Activated T-cell treated with anti-CD3 and anti-CD28 coated beads, Interleukin-2, amount 50 U/mL, for 24 hours (primary cell): ENCODE results near the gene CYB561.

Experiments
- DNase-seq: peaks from one replicate; pipeline ENCODE4 v3.0.0-alpha.2; 2020
- H3K27ac Mint-ChIP-seq: 2 replicates; pipeline ENCODE4 v1.8.0; 2020; ENCODE audit warnings: mild to moderate bottlenecking, mixed read lengths
- H3K27me3 Mint-ChIP-seq: 2 replicates; pipeline ENCODE4 v1.8.0; 2020; ENCODE audit warnings: mixed read lengths
- H3K36me3 Mint-ChIP-seq: 2 replicates; pipeline ENCODE4 v1.8.0; 2020; ENCODE audit warnings: low read depth, mixed read lengths
- H3K4me1 Mint-ChIP-seq: 2 replicates; pipeline ENCODE4 v1.8.0; 2020; ENCODE audit warnings: low read depth, mixed read lengths
- H3K4me3 Mint-ChIP-seq: 2 replicates; pipeline ENCODE4 v1.8.0; 2020; ENCODE audit warnings: mild to moderate bottlenecking, moderate library complexity, mixed read lengths
- H3K9me3 Mint-ChIP-seq: 2 replicates; pipeline ENCODE4 v1.8.0; 2020; ENCODE audit warnings: mixed read lengths

Gene CYB561

GRCh38 chr17:63483655-63484575, 37.8 kb upstream of the CYB561 start:
- Mint-ChIP-seq H3K27me3 (peaks cover 6% of the 10 kb centered on the region), H3K4me3 (no peak overlapping the region), H3K36me3 (no peaks in the 10 kb centered on the region), H3K4me1 (peaks cover 4% of the 10 kb centered on the region), H3K27ac (no peak overlapping the region), H3K9me3 (no peaks in the 10 kb centered on the region)
- DNase-seq = no peak

- Mint-ChIP-seq H3K9me3 (no peaks in the 10 kb centered on the region), H3K4me3 (no peak overlapping the region), H3K27me3 (peaks cover 13% of the 10 kb centered on the region), H3K4me1 (peaks cover 8% of the 10 kb centered on the region), H3K27ac (no peak overlapping the region), H3K36me3 (no peaks in the 10 kb centered on the region)
- no peak for DNase-seq
These were observed 36.9 kb upstream of the CYB561 start for GRCh38 chr17:63483038-63483437.

DNA sequence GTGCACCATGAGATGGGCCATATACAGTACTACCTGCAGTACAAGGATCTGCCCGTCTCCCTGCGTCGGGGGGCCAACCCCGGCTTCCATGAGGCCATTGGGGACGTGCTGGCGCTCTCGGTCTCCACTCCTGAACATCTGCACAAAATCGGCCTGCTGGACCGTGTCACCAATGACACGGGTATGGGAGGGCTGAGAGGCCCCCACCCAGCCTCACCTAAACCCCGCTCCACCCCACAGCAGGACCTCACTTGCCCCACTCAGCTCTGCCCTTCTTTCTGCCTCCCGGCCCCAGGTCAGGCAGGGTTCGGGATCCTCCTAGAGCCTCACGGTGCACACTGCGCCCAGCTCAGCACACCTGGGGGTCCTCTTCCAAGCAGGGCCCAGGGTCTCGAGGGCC, 36.4 kb upstream of the CYB561 start:
- no peaks in the 10 kb centered on the region for H3K9me3 Mint-ChIP-seq
- no peak overlapping the region for H3K27ac Mint-ChIP-seq
- H3K27me3 Mint-ChIP-seq = peaks cover 18% of the 10 kb centered on the region
- H3K4me1 Mint-ChIP-seq = peaks cover 13% of the 10 kb centered on the region
- no peak for DNase-seq
- H3K36me3 Mint-ChIP-seq = no peaks in the 10 kb centered on the region
- no peak overlapping the region for H3K4me3 Mint-ChIP-seq

DNA sequence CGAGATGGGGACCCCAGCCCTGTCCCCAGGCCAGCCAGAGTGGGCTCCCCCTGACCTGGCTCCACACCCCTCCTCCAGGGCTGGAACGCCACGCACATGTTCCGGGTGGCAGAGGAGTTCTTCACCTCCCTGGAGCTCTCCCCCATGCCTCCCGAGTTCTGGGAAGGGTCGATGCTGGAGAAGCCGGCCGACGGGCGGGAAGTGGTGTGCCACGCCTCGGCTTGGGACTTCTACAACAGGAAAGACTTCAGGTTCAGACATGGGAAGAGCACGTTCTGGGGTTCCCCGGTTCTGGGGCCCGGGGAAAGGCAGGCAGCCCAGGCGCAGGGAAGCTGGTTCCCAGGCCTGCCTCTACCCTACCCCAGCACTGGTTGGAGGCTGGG, 35.4 kb upstream of the CYB561 start:
- Mint-ChIP-seq H3K36me3 (no peaks in the 10 kb centered on the region), H3K4me3 (no peak overlapping the region), H3K27ac (no peak overlapping the region), H3K9me3 (no peaks in the 10 kb centered on the region), H3K4me1 (peaks cover 14% of the 10 kb centered on the region), H3K27me3 (peaks cover 22% of the 10 kb centered on the region)
- DNase-seq = no peak

DNA sequence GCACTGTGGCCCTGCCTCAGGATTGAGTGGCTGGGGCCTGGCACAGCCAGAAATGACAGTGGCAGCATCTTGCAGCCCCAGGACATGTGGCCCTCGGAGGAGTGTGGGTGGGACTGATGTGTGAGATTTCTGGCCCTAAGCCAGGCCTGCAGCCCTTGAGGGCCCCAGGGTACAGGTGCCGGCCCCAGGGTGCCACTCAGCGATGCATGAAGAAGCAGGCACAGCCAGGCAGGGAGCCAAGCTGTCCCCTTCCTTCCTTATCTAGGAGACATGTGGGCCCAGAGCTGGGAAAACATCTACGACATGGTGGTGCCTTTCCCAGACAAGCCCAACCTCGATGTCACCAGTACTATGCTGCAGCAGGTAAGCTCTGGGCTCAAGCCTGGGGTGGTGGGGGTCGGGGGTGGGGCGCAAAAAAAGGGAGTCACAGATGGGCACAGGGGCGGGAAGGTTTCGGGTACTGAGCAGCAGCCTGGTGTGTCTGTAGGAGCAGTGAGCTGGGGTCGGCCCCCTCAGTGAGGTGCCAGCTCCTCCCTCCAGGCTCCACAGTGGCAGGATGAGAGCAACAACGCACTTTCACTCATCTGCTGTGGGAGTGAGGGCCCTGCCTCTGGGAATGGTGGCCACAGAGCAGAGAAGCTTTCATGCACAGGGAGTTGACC, 34.9 kb upstream of the CYB561 start:
- Mint-ChIP-seq H3K4me3 (no peak overlapping the region), H3K9me3 (no peaks in the 10 kb centered on the region), H3K27ac (no peak overlapping the region), H3K36me3 (no peaks in the 10 kb centered on the region), H3K27me3 (peaks cover 26% of the 10 kb centered on the region), H3K4me1 (peaks cover 14% of the 10 kb centered on the region)
- no peak for DNase-seq

DNA sequence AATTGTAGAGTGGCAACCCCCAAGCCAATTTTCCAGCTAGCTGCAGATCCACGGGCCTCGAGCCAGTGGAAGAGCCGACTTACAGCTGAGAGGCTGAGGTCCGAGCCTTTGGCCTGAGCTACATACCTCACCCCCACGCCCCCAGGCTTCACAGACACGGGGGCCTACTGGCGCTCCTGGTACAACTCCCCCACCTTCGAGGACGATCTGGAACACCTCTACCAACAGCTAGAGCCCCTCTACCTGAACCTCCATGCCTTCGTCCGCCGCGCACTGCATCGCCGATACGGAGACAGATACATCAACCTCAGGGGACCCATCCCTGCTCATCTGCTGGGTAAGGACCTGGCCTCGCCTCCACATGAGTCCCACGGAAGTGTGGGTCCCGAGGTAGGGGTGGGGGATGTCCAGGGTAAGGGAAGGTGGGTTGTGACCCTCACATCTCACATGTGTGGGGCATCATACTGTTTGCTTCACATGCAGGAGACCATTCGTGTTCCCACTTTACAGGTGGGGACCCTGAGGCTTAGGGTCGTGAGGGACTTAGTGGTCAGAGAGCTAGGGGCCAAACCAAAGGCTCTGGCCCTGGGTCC, 34.2 kb upstream of the CYB561 start:
- peaks cover 32% of the 10 kb centered on the region for H3K27me3 Mint-ChIP-seq
- no peaks in the 10 kb centered on the region for H3K9me3 Mint-ChIP-seq
- no peak overlapping the region for H3K27ac Mint-ChIP-seq
- H3K4me3 Mint-ChIP-seq = no peak overlapping the region
- no peaks in the 10 kb centered on the region for H3K36me3 Mint-ChIP-seq
- no peak for DNase-seq
- H3K4me1 Mint-ChIP-seq = peaks cover 16% of the 10 kb centered on the region

- DNase-seq = no peak
- no peaks in the 10 kb centered on the region for H3K9me3 Mint-ChIP-seq
- H3K36me3 Mint-ChIP-seq = no peaks in the 10 kb centered on the region
- peaks cover 16% of the 10 kb centered on the region for H3K4me1 Mint-ChIP-seq
- no peak overlapping the region for H3K27ac Mint-ChIP-seq
- H3K4me3 Mint-ChIP-seq = no peak overlapping the region
- peaks cover 36% of the 10 kb centered on the region for H3K27me3 Mint-ChIP-seq
These were observed 33.5 kb upstream of the CYB561 start for GRCh38 chr17:63479495-63480184.

DNA sequence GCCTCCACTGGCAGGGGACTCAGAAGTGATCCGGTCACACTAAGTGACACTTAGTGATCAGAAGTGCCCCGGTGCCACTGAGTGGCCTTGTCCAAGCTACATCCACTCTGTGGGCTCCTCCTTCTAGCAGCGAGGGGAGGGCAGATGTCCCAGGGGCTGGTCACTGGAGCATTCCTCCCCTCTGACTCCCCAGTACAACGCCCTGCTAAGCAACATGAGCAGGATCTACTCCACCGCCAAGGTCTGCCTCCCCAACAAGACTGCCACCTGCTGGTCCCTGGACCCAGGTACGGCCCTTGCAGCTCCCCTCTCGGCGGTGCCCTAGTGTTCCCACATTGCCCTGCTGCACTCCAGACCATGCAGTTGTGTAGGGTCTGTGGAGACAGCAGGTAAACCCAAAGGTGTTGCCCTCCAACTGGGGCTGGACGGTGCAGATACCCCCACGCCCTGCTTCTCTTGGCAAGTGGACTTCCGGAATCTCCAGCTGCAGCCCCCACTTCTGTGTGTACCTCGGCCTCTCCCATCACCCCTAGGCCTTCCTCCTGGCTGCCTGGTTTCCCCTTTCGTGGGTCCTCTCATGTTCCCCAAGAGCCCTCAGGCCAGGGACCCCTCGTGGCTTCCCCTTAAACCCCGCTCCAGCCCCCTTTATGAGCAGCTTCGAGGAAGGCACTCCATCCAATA, 32.8 kb upstream of the CYB561 start:
- Mint-ChIP-seq H3K27me3 (peaks cover 36% of the 10 kb centered on the region), H3K9me3 (no peaks in the 10 kb centered on the region), H3K27ac (no peak overlapping the region), H3K36me3 (no peaks in the 10 kb centered on the region), H3K4me1 (peaks cover 16% of the 10 kb centered on the region), H3K4me3 (no peak overlapping the region)
- DNase-seq = peak; percentile 81

- DNase-seq = no peak
- H3K27me3 Mint-ChIP-seq = peaks cover 36% of the 10 kb centered on the region
- peaks cover 16% of the 10 kb centered on the region for H3K4me1 Mint-ChIP-seq
These were observed 31.7 kb upstream of the CYB561 start for GRCh38 chr17:63477480-63478440.

DNA sequence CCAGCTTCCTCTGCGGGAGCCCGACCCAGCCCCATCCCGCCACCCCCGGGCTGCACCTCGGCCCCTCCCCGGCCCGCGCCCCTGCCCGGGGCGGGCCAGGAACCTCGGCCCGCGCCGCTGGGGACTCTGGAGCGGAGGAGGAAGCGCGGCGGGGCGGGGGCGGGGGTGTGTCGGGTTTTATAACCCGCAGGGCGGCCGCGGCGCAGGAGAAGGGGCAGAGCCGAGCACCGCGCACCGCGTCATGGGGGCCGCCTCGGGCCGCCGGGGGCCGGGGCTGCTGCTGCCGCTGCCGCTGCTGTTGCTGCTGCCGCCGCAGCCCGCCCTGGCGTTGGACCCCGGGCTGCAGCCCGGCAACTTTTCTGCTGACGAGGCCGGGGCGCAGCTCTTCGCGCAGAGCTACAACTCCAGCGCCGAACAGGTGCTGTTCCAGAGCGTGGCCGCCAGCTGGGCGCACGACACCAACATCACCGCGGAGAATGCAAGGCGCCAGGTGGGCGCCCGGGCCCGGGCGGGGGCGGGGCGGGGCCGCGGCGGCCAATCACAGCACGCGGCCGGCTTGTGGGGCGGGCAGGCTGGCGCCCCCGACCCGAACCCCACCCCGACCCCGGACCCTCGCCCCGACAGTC, 30.9 kb upstream of the CYB561 start, which contains the start of gene ACE:
Gene ACE, plus strand, starts transcription at position 208 of the 626 bp plus-strand sequence. Its CDS starts 34 bp downstream, at position 242.
- Mint-ChIP-seq H3K4me1 (peaks cover 16% of the 10 kb centered on the region), H3K27me3 (peaks cover 36% of the 10 kb centered on the region), H3K9me3 (no peaks in the 10 kb centered on the region), H3K27ac (no peak within 1 kb of the TSS), H3K36me3 (no peaks in the 10 kb centered on the region), H3K4me3 (peak within 1 kb of the TSS; percentile 73)
- peak; percentile 60 for DNase-seq

More at GRCh38 chr17:63477480-63478440, 31.7 kb upstream of the CYB561 start:
- Mint-ChIP-seq H3K36me3 (no peaks in the 10 kb centered on the region), H3K9me3 (no peaks in the 10 kb centered on the region), H3K4me3 (peak overlapping the region; percentile 73), H3K27ac (no peak overlapping the region)

- Mint-ChIP-seq H3K9me3 (no peaks in the 10 kb centered on the region), H3K27me3 (peaks cover 36% of the 10 kb centered on the region), H3K4me1 (peaks cover 16% of the 10 kb centered on the region), H3K27ac (no peak overlapping the region), H3K4me3 (peak overlapping the region; percentile 47), H3K36me3 (no peaks in the 10 kb centered on the region)
- DNase-seq = peak; percentile 48
These were observed 30.4 kb upstream of the CYB561 start for GRCh38 chr17:63476459-63476853.

GRCh38 chr17:63475491-63476412, 29.6 kb upstream of the CYB561 start:
- peaks cover 36% of the 10 kb centered on the region for H3K27me3 Mint-ChIP-seq
- H3K36me3 Mint-ChIP-seq = no peaks in the 10 kb centered on the region
- peak overlapping the region; percentile 47 for H3K4me3 Mint-ChIP-seq
- H3K9me3 Mint-ChIP-seq = no peaks in the 10 kb centered on the region
- no peak overlapping the region for H3K27ac Mint-ChIP-seq
- DNase-seq = no peak
- H3K4me1 Mint-ChIP-seq = peaks cover 16% of the 10 kb centered on the region
